HG02759 (cell line): ENCODE results near the gene FAM3A.
"Not testable (repeated sequence)": the region's sequence is repeated elsewhere in the genome, so short reads cannot be mapped to it uniquely, and the experiment has no call there.

Source experiments
- ATAC-seq: cut with Tn5 transposase; IDR thresholded peaks from one replicate; pipeline ENCODE4 v1.9.1; 2021; ENCODE audit warnings: mild to moderate bottlenecking, moderate library complexity; ENCODE audit not compliant: unreplicated experiment

FAM3A gene, protein sequence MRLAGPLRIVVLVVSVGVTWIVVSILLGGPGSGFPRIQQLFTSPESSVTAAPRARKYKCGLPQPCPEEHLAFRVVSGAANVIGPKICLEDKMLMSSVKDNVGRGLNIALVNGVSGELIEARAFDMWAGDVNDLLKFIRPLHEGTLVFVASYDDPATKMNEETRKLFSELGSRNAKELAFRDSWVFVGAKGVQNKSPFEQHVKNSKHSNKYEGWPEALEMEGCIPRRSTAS

DNA sequence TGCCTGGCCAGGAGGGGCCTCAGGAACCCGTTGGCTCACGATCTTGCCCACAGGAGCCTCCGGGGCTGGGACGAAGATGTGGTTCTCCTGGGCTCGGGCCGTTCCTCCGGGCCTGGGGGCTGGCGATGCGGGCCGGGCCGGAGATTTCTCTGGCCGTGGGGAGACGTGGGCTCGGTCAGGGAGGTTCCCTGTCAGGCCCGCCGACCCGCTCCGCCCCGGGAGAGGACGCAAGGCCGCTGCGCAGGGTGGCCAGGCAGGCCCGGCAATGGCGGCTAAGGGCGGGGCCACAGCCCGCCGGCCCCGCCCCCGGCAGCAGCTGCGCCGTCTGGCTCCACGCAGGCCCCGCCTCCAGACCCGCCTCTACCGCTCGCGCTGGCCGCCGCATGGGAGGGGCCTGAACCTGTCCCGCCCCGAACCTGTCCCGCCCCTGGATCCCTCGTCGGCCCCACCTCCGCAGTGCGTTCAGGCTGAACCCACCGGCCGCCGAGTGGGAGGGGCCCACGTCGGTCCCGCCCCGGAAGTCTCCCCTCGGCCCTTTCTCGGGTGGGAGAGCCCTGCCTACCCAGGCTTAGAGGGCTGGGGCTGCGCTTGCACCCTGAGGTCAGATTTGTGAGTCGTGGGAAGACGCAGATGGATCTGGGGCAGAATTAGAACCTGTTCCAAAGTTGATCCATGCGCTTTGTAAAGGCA is at the start of gene FAM3A:
Gene FAM3A, minus strand, starts transcription at position 267 of the 690 bp plus-strand sequence. CDS start 460 bp downstream, outside the sequence.
- peak; percentile 93 for ATAC-seq

DNA sequence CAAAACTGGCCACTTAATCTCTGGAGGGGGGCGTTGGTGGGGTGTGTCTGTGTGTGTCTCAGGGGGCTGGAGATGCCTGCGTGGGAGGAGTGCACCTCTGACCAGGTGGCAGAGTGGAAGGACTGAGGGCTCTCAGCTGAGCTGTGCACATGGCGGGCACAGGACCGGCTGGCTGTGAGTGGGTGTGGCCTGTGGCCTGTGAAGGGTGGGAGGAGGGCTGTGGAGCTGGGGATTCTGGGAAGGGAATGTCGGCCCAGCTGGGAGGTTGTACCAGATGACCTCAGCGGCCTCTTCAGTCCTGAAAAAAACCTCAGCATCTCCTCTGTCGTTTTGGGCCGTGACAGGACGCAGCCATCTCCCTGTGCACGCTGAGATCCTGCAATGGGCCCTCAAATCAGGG is 46.3 kb upstream of the FAM3A start:
- ATAC-seq, result not testable (repeated sequence)

DNA sequence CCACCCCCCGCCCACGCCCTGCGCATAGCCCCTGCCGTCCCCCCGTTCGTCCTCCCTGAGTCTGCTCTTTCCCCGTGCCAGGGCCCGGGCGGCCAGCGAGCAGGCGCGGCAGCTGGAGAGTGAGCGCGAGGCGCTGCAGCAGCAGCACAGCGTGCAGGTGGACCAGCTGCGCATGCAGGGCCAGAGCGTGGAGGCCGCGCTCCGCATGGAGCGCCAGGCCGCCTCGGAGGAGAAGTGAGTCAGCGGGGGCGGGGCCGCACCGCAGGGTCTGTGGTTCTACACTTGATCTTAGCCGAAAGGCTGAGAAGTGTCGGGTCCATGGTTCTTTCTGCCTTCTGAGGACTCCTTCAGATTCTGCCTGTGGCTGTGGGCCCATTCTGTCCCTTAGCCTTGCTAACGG is 44.3 kb upstream of the FAM3A start:
- not testable (repeated sequence) for ATAC-seq

DNA sequence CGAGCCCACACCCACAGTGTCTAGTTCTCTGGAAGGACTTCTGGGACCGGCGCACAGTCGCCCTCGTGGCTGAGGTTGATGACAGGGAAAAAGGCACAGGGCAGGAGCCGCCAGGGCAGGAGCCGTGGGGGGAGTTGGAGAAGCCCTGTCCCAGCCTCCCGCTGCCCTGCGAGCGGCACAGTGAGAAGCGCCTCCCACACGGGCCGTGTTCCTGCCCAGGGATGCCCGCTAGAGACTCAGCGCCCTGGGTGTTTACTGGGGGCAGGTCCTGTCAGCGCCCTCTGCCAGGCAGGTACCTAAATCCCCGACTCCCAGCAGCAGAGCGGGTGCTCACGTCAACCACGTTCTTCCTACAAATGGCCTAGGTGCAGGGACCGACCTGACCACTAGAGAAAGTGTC is 42.9 kb upstream of the FAM3A start:
- ATAC-seq, result not testable (repeated sequence)

DNA sequence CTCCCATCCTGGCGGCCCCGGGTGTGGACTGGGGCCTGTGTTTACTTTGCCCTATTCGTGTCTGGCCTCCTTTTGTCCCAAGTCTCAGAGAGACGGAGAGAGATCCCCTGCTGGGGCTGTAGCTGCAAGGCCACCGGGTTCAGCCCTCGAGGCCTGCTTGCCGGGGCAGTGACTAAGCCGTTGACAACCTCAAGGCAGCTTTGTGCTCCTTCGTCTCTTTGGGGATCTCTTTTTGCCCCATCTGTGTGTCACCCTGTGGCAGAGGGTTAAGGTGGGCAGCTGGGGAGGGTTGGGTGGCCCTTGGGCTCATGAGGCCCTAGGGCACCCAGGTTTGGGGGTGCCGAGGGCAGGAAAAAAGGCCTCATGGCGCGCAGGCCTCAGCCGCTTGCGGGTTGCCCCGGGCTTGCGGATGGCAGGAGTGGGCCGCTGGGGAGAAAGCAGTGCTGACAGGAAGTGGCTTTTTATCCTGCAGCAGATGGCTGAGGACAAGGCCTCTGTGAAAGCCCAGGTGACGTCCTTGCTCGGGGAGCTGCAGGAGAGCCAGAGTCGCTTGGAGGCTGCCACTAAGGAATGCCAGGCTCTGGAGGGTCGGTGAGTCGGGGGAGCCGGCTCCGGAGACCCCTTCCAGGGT is 42.1 kb upstream of the FAM3A start:
- not testable (repeated sequence) for ATAC-seq

DNA sequence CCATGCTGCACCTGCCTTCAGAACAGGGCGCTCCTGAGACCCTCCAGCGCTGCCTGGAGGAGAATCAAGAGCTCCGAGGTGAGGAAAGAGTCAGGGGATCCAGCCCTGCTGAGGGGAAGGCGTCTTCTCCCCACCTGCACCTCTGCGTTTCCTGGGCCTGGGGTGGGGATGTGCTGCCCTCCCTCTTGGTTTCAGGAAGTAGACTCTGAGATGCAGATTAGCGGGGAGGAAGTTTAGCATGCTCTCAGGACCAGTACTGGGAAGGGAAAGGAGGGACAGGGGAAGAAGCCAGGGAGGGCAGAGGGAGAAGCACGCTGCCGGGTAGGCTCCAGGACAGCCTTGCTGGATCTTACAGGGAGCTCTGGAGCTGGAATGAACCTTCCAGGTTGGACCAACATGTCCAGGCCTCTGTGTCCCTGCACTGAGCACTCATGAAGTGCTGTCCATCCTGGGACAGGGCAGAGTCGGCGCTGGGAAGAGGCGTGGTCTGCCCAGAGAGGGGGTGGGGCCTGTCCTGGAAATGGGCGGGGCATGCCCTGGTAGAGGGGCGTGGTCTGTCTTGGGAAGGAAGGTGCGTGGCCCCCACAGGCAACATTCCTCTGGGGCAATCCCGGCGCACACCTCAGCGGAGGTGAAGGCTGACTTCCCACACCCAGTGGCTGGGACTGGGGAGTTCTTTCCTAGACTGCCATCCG is 36.2 kb upstream of the FAM3A start:
- not testable (repeated sequence) for ATAC-seq

DNA sequence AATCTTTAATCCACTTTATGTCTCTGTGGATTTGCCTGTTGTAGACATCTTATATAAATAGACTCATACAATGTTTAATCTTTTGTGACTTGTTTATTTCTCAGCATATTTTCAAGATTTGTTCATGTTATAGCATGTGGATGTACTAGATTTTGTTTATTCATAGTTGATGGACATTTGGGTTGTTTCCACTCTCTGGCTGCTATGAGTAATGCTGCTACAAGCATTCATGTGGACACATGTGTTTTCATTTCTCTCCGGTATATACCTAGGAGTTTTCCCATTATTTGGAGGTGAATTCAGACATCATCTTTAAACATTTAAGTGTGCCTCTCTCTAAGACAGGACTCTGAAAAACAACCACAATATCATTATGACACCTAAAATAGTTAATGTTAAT is 33.7 kb upstream of the FAM3A start:
- no peak for ATAC-seq

DNA sequence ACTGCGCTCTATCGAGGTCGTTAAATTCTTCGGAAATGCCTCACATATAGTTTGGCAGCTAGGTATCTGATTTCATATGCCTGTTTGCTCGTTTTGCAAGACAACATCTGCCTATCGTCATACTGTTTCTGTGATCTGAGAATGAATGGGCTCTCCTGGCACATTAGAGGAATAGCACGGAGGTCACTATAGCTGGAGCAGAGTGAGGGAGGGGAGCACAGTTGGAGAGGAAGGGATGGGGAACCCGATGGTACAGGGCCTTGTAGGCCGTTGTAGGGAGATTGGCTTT is 31.9 kb upstream of the FAM3A start:
- no peak for ATAC-seq

DNA sequence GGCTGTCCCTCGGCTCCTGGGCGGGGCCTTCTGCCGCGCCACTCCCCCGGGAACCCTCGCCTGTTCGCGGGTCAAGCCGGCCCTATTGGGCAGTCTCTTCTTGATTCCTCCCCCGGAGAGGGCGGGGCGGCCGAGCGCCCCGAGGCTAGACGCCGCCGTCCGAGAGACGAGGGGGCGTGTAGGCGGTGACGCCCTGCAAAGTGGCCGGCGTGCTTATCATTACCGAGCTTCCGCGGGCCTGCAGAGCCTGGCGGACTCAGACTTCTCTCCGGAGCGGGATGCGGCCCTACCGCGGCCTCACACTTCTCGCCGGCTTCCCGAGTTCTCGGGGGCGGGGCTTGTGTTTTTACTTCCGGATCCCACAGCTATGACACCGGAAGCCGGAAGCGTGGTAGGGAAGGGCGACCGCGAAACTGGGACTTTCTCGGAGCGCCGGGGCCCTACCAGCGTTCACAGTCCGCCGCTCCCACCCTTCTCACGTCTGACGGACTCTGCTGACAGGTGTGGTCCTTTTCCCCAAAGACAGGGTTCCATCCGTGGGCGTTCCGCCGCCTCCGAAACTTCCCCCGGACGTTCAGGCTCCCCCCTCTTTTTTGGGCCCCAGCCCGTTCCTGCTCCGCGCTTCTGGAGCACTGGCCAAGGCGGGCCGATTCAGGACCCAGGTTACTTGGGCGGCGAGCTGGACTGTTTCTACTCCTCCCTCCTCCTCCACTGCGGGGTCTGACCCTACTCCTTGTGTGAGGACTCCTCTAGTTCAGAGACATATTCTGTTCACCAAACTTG is 31.4 kb upstream of the FAM3A start, which contains the start of gene IKBKG:
Gene IKBKG, plus strand, starts transcription at position 376 of the 783 bp plus-strand sequence. CDS start 4,383 bp downstream, outside the sequence.
- ATAC-seq, result peak; percentile 81

DNA sequence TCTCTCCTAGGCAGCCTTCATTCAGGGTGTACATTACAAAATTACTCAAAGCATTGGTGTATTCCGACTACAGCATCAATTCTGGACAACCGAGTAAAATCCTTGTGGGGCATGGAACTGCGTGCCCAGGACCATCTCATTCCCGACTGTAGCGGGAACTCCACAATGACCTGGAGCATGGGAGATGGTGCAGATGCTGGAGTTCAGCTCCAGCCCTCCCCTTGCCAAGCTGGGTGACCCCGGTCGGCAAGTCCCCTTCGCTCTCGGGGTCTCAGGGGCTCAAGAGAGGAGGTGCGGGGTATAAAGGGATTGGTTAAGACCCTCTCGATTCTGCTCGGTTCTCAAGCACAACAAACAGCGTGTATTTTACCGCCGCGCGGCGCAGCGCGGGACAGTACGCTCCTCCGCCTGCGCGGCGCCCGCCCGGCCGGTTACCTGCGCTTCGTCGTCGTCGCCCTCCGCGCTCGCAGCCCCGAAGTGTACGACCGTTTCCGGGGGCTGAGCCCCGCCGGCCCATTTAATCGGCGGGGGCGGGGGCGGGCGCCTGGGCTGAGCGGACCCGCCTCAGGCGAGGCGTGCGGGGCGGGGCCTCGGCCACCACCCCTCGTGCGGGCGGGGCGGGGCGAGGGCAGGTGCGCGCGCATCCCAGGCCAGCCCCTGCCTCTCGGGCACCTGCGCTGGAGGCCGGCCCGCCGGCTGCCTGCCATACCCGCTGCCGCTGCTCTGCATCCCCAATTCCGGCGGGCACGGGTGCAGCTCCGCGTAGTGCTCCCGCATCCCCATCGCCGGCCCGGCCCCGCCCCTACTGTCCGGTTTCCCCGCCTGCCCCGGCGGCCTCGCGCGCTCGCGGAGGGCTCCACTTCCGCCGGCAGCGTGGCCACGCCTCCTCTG is 30.6 kb upstream of the FAM3A start, which contains the start of gene G6PD:
Gene G6PD, minus strand, starts transcription at position 493 of the 891 bp plus-strand sequence. CDS start 691 bp downstream, outside the sequence.
- peak; percentile 60 for ATAC-seq

DNA sequence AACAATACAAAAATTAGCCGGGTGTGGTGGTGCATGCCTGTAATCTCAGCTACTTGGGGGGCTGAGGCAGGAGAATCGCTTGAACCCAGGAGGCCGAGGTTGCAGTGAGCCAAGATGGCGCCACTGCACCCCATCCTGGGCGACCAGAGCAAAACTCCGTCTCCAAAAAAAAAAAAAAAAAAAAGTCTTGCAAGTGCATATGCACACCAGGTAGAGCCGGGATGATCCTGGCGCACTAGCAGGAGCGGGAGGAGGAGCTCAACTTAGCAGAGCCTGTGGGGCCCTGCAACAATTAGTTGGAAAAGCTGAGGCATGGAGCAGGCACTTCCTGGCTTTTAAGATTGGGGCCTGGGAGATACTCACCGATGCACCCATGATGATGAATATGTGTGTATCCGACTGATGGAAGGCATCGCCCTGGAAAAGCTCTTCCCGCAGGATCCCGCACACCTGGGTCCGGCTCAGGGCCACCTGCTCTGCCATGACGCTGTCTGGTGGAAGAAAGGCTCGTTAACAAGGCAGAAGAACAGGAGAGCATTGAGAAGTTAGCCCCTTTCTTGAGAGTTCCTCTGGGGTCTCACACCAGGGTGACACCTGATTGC is 29.7 kb upstream of the FAM3A start:
- ATAC-seq, result no peak

DNA sequence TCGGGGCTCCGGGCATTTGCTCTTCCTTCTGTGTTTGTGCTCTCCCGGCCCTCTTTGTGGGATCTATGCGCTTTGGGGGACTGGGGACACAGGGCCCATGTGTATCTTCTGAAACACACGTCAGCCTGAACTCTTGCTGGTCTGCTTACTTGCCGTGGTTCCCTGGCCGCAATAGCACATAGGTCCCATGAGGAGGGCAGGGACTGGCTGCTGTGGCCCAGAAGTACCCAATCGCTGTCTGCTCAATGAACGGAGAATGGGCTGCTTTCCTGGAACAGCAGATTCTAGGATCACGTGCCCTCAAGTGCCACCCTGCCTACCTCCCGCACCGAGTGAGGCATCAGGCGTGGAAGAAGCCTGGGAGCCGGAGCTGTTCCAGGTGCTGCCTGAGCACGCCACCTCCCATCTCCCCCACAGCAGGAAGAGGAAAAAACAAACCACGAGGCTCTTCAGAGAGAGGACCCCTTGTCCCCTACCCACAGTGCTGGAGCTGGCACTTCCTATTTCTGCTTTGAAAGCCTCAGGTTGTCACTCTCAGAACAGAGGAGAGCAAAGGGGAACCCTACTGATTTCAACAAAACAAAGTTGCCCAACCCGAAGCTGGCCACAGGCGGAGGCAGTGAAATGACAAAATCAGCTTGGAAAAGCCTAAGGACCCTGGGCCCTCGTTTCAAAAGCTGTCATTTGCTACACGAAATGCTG is 26.8 kb upstream of the FAM3A start:
- ATAC-seq, result no peak

DNA sequence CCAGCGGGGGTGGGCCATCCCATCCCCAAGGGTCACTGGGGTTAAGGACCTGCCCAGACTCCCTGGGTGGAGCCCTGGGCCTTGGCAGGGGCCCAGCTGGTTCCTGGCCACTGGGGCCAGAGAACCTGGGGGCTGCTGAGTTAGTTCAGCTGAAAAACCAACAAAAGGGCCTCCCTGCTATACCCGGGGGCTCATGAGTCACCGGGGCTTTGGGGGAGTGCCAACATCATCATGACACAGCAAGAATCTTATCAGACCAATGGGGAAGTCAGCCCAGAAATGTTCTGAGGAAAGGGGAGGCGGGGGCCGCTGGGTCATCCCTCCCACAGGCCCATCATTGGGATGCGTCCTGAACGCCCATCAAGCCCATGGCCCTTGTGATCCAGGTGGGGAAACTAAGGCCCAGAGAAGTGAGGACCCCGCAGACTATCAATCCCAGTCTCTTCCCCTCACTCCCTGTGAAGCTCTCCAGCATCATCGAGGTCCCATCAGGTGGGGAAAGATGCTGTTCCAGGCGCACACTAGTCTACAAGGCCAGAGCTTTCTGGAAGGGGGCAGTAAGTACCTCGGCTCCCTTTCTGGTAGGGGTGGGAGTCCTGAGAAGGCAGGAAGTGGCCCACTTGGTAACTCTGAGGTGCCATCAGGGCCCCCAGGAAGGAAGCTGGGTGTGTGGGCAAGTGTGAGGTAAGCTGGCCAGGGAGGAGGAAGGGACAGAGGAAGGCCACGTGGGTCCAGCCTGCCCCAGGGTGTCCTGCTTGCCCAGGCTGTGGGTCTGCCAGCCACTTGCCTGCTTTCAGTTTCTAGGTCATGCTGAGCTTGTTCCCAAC is 26.1 kb upstream of the FAM3A start:
- ATAC-seq, result no peak

DNA sequence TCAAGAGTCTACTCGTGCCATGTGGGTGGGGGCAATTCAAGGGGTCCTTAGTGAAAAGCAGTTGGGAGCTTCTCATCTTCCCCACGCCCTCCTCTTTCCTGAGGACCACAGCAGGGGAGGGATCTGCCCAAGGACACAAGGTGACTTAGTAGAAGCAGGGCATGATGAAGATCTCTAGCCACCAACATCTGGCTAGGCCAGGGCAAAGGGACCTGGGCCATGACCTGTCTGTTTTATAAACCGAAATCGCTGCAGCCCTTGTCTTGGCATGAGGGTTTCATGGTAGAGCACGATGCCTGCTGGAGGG is 25.5 kb upstream of the FAM3A start:
- no peak for ATAC-seq

DNA sequence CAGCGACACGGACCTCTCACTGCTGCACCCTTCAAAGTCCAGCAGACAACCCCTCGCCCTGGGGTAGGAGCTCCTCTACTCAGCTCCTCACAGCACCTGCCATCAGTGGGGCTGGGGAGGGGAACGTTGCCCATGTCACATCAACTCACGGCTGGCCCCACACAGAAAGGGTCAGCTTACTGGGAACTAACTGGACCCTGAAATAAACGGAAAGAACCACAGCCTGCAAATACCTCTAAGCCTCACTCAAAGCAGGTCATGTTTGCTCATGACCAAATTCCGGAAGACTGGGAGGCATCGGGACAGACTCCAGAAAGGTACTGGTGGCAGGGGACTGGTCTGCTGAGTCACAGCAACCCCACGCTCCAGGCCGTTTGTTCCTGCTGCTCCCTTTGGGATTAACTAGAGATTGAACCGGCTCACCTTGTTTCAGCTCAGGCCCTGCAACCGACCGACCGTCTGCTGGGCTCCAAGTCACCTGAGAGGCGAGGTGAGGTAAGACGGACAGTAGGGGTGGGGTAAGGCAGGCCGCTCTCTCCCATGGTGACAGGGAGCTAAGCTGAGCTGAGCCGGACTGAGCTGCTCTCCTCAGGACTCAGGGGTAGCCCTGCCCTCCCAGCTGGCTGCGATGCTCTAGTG is 25.0 kb upstream of the FAM3A start:
- ATAC-seq, result no peak

DNA sequence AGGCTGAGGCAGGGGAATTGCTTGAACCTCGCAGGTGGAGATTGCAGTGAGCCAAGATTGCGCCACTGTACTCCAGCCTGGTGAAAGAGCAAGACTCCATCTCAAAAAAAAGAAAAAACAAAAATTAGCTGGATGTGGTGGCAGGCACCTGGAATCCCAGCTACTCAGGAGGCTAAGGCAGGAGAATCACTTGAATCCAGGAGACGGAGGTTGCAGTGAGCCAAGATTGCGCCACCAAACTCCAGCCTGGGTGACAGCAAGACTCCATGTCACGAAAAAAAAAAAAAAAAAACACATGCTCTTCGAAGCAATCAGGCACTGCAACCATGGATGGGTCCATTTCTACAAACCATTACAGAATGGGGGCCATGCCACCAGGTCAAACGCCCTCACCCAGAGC is 24.3 kb upstream of the FAM3A start:
- not testable (repeated sequence) for ATAC-seq

DNA sequence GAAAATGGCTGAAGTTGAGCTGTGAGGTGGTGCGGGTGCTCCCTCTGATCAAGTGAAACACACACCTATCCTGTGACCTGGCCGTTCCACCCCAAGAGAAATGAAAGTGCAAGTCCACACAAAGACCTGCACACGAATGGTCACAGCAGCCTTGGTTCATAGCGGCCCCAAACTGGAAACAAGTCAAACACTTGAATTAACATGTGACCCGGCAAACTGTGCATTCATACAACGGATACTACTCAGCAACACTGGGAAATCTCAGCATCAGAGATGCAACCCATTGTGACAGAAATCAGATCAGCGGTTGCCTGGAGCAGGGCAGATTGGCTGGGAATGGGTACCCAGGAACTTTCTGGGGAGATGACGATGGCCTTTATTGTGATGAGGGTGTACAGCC is 23.0 kb upstream of the FAM3A start:
- no peak for ATAC-seq

DNA sequence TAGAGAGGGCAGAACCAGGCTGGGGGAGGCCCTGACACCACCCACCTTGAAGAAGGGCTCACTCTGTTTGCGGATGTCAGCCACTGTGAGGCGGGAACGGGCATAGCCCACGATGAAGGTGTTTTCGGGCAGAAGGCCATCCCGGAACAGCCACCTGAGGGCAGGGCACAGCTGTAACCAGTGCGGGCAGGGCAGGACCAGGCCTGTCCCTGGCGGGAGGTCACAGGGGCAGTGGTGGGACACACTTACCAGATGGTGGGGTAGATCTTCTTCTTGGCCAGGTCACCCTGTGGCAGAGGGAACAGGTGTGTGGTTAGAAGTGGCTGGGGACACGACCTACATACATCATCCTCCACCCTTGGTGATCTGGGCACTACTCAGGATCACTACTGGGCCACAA is 19.9 kb upstream of the FAM3A start:
- no peak for ATAC-seq
